Lower leg skin (tissue), 3 donors: ENCODE results near the gene UBR4.

Experiments
- CTCF ChIP-seq, 3 donors: fragments of 450-650 bp; IDR thresholded peaks; one replicate each; pipeline ENCODE4 v1.5.1; 2016; ENCODE audit warnings: antibody characterized with exemption in 3 of 3, mild to moderate bottlenecking in 3 of 3, moderate library complexity in 2 of 3
- POLR2A ChIP-seq, 2 donors: fragments of 450-650 bp; IDR thresholded peaks; one replicate each; pipeline ENCODE4 v1.6.1; 2016 to 2017; ENCODE audit warnings: antibody characterized with exemption in 2 of 2, mild to moderate bottlenecking in 1 of 2, moderate library complexity in 1 of 2

DNA sequence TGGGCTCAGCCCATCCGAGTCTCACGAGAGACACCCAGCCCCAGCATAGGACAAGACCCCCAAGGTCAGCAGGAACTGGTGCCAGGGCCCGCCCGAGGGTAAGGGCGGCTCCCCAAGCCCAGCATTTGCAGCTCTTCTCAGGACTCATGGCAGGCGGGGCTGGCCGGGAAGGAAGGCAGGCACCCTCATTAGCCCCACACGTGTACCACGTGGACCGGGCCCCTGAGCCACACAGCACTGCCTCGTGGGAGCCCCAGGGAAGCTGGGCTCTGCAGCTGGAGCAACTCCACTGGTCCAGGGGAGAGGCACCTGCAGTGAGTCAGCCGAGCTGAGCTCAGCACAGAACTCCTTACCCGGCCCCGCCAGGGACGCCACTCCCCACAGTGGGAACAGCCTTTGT, 155.8 kb downstream of the UBR4 start:
- TF ChIP-seq CTCF (IDR thresholded peaks at IDR 0.05) (no peak), POLR2A (IDR thresholded peaks at IDR 0.05) (no peak)
